Measurements from ENCODE around the gene PLCB4.

DNA sequence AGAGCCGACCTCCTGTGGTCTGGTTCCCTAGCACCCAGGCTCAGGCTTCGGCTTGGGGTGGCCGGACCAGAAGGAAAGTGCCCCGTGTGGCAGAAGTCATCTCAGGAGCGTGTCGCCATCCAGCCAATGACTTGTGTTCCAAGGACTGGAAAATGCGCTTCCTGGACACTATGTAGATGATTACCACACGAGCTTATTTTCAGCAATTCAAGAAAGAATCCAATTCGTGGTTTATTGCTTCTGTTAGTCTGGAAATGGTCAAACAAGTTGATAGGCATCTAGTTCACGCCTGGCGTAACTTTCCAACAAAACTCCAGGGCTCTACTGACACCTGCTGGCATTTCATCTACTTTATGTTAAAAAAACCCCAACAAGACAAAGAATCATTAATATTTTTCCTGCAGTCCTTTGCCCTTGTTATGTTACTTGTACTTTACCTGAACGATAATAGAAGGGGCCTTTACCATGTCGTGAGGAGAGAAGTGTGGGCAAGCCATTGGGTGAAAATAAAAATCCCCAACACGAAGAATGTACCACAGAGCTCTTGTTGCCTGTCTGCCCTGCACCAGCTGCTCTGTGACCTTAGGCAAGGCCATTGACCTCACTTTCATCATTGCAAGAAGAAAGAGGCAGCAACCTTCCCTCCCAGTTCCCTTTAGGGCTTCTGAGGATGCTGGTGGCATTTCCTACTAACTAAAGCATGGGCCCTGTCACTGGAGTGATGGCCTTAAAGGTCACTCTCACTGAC, 290.8 kb downstream of the PLCB4 start:
- TF ChIP-seq, protein P1, sequence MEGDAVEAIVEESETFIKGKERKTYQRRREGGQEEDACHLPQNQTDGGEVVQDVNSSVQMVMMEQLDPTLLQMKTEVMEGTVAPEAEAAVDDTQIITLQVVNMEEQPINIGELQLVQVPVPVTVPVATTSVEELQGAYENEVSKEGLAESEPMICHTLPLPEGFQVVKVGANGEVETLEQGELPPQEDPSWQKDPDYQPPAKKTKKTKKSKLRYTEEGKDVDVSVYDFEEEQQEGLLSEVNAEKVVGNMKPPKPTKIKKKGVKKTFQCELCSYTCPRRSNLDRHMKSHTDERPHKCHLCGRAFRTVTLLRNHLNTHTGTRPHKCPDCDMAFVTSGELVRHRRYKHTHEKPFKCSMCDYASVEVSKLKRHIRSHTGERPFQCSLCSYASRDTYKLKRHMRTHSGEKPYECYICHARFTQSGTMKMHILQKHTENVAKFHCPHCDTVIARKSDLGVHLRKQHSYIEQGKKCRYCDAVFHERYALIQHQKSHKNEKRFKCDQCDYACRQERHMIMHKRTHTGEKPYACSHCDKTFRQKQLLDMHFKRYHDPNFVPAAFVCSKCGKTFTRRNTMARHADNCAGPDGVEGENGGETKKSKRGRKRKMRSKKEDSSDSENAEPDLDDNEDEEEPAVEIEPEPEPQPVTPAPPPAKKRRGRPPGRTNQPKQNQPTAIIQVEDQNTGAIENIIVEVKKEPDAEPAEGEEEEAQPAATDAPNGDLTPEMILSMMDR (optimal IDR thresholded peaks at IDR 0.05 in 1 of 3, IDR thresholded peaks at IDR 0.05 in 1 of 3, conservative IDR thresholded peaks at IDR 0.05 in 1 of 3; ENCODE audit: extremely low read depth in 1 of 3, insufficient read depth in 2 of 3, low read length in 3 of 3): peak in 1 of 3 experiments; percentile 41
- no peak for TF ChIP-seq EZH2 (IDR thresholded peaks at IDR 0.05; ENCODE audit: low read length)
